ENCODE measurements around the gene ERFE. TPM values are rescaled to one million over a fixed set of nuclear protein-coding genes. Genes with fewer than 3 reads are reported as not detected.

Gene ERFE
- total and polyA plus RNA-seq, 2 of the 4 experiments (the other 2 are of a cell fraction): 1.3 to 3.5 TPM

DNA sequence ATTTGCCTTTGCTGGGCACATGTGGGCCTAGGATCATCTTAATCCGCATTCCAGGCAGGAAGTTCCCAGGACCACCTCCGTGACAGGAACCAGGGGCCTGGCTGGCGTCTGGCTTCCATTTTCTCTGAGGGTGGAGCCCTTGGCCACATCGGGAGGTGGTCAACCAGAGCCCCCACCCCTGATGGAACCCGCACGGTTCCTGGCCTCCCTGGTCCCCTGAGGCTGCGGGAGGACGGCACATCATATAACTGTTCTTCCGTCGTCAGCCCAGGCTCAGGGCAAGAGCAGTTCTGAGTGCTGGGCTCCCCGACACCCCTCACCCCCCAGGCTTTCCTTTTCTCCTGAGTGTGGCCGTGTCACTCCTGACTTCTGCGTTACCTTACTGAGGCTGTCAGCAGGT lies 45.2 kb upstream of the ERFE start:
- no peak overlapping the region for H3K4me2 ChIP-seq (ENCODE audit: low read depth, low read length)
- H2BK5ac ChIP-seq (ENCODE audit: low read depth, low read length, poor library complexity, severe bottlenecking): no peak overlapping the region
- H3K27ac ChIP-seq (ENCODE audit: insufficient read depth, low read length): no peak overlapping the region
- intact Hi-C loops (cut with micrococcal nuclease) (no loop called here), in situ Hi-C loops (cut with MboI; ENCODE audit: low sequenced_read_pairs) (no loop called here), dilution Hi-C loops (cut with HindIII; ENCODE audit: low sequenced_read_pairs, unreplicated experiment) (no loop called here)
- ATAC-seq (ENCODE audit: low read depth) (no peak), DNase-seq (no peak)
- TF ChIP-seq RFX5 (IDR thresholded peaks at IDR 0.05; ENCODE audit: low read depth, low read length): no peak
- TF ChIP-seq, protein P1, sequence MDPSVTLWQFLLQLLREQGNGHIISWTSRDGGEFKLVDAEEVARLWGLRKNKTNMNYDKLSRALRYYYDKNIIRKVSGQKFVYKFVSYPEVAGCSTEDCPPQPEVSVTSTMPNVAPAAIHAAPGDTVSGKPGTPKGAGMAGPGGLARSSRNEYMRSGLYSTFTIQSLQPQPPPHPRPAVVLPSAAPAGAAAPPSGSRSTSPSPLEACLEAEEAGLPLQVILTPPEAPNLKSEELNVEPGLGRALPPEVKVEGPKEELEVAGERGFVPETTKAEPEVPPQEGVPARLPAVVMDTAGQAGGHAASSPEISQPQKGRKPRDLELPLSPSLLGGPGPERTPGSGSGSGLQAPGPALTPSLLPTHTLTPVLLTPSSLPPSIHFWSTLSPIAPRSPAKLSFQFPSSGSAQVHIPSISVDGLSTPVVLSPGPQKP (IDR thresholded peaks at IDR 0.05; ENCODE audit: borderline replicate concordance, low read depth, low read length): no peak
- no peak for TF ChIP-seq RCOR1 (IDR thresholded peaks at IDR 0.05; ENCODE audit: insufficient replicate concordance, low read length)
- TF ChIP-seq MXI1 (IDR thresholded peaks at IDR 0.05; ENCODE audit: borderline replicate concordance, low read depth, low read length): no peak
- no peak for TF ChIP-seq SMC3 (IDR thresholded peaks at IDR 0.05; ENCODE audit: low read depth, low read length)
- no peak for TF ChIP-seq POLR2A (IDR thresholded peaks at IDR 0.05; ENCODE audit: low read depth, low read length)
- TF ChIP-seq FOS (IDR thresholded peaks at IDR 0.05; ENCODE audit: low read depth, low read length): no peak
- no peak for TF ChIP-seq MAZ (IDR thresholded peaks at IDR 0.05; ENCODE audit: borderline replicate concordance, low read depth, low read length)
- TF ChIP-seq MAFK (IDR thresholded peaks at IDR 0.05; ENCODE audit: low read depth, low read length): no peak
- TF ChIP-seq, protein P2, sequence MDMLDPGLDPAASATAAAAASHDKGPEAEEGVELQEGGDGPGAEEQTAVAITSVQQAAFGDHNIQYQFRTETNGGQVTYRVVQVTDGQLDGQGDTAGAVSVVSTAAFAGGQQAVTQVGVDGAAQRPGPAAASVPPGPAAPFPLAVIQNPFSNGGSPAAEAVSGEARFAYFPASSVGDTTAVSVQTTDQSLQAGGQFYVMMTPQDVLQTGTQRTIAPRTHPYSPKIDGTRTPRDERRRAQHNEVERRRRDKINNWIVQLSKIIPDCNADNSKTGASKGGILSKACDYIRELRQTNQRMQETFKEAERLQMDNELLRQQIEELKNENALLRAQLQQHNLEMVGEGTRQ (IDR thresholded peaks at IDR 0.05; ENCODE audit: low read depth, low read length): no peak
- no peak for TF ChIP-seq RAD21 (IDR thresholded peaks at IDR 0.05; ENCODE audit: low read length)
- TF ChIP-seq, protein P3, sequence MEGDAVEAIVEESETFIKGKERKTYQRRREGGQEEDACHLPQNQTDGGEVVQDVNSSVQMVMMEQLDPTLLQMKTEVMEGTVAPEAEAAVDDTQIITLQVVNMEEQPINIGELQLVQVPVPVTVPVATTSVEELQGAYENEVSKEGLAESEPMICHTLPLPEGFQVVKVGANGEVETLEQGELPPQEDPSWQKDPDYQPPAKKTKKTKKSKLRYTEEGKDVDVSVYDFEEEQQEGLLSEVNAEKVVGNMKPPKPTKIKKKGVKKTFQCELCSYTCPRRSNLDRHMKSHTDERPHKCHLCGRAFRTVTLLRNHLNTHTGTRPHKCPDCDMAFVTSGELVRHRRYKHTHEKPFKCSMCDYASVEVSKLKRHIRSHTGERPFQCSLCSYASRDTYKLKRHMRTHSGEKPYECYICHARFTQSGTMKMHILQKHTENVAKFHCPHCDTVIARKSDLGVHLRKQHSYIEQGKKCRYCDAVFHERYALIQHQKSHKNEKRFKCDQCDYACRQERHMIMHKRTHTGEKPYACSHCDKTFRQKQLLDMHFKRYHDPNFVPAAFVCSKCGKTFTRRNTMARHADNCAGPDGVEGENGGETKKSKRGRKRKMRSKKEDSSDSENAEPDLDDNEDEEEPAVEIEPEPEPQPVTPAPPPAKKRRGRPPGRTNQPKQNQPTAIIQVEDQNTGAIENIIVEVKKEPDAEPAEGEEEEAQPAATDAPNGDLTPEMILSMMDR (conservative IDR thresholded peaks at IDR 0.05; ENCODE audit: low read depth, low read length): no peak
- no peak for TF ChIP-seq BHLHE40 (IDR thresholded peaks at IDR 0.05; ENCODE audit: low read depth, low read length)
- TF ChIP-seq CHD1 (IDR thresholded peaks at IDR 0.05; ENCODE audit: low read depth, low read length): no peak
- TF ChIP-seq NFE2L2 (IDR thresholded peaks at IDR 0.05; ENCODE audit: low read depth, low read length): no peak
- no peak for TF ChIP-seq CEBPB (IDR thresholded peaks at IDR 0.05; ENCODE audit: low read depth, low read length)
- H3K4me3 ChIP-seq (ENCODE audit: insufficient read depth, low read depth, low read length): no peak overlapping the region
- H3K36me3 ChIP-seq (ENCODE audit: control insufficient read depth, insufficient read depth, low read length): no peaks in the 10 kb centered on the region
- CTCF ChIA-PET: no interaction called here
- H3K56ac ChIP-seq (ENCODE audit: extremely low read depth, insufficient read depth, low read length): no peak overlapping the region
- no peak overlapping the region for H2BK120ac ChIP-seq (ENCODE audit: low read depth, low read length)
- H2BK20ac ChIP-seq (ENCODE audit: low read depth, low read length): no peak overlapping the region
- no peak overlapping the region for H4K5ac ChIP-seq (ENCODE audit: low read depth, low read length)
- H2AK5ac ChIP-seq (ENCODE audit: low read depth, low read length): no peak overlapping the region
- 84% methylated on average over 8 of the region's 13 CpGs; no CpG with 5 or more reads in 1 of the 2 experiments for WGBS, 2 experiments (ENCODE audit: extremely low coverage in 2 of 2, insufficient read length in 1 of 2)
- no peak overlapping the region for H2BK15ac ChIP-seq (ENCODE audit: low read depth, low read length)
- no peak overlapping the region for H4K91ac ChIP-seq (ENCODE audit: insufficient read depth, low read depth, low read length)
- H3K4me1 ChIP-seq (ENCODE audit: control insufficient read depth, insufficient read depth, low read length): no peaks in the 10 kb centered on the region
- H4K8ac ChIP-seq (ENCODE audit: low read depth in 2 of 2, low read length in 2 of 2): no peak overlapping the region
- no peak overlapping the region for H3K23ac ChIP-seq (ENCODE audit: low read depth, low read length)
- H2AK9ac ChIP-seq (replicated peaks; ENCODE audit: low read depth, low read length, poor library complexity): no peak overlapping the region
- no peak overlapping the region for H2AFZ ChIP-seq (replicated peaks; ENCODE audit: low read length, poor library complexity)
- no peak overlapping the region for H3K9ac ChIP-seq (ENCODE audit: low read depth, low read length)
- peaks cover 15% of the 10 kb centered on the region for H3K9me3 ChIP-seq (ENCODE audit: control insufficient read depth, insufficient read depth, low read length)
- no TSS peak for BruUV-seq (replicated peaks)
- no peaks in the 10 kb centered on the region for H3K79me1 ChIP-seq (ENCODE audit: low read depth in 1 of 2, low read length in 2 of 2)
- no peak overlapping the region for H3K4ac ChIP-seq (ENCODE audit: low read depth, low read length)
- POLR2A ChIA-PET (ENCODE audit: unreplicated experiment): no interaction called here
- no peak overlapping the region for H3K14ac ChIP-seq (replicated peaks; ENCODE audit: low read depth, low read length)
- peaks cover 2% of the 10 kb centered on the region; the same call in 1 of the 2 replicates for H3K27me3 ChIP-seq (ENCODE audit: control insufficient read depth, insufficient read depth, low read length)
- no peaks in the 10 kb centered on the region for H3K9me1 ChIP-seq (ENCODE audit: insufficient read depth, low read length)
- no peak overlapping the region for H3K18ac ChIP-seq (ENCODE audit: low read depth, low read length)
- no peaks in the 10 kb centered on the region for H4K20me1 ChIP-seq (ENCODE audit: insufficient read depth, low read length)

Measured in IMR-90 (cell line).